HG03108 (cell line): ENCODE measurements around the gene MYD88.

Source experiments
- ATAC-seq: cut with Tn5 transposase; IDR thresholded peaks from one replicate; pipeline ENCODE4 v1.9.1; 2021; ENCODE audit warnings: moderate library complexity; ENCODE audit not compliant: unreplicated experiment

MYD88 gene

GRCh38 chr3:38111696-38112377 lies 26.6 kb upstream of the MYD88 start:
- no peak for ATAC-seq

GRCh38 chr3:38112378-38112761 lies 26.1 kb upstream of the MYD88 start:
- ATAC-seq: no peak

- ATAC-seq: no peak
Observed at GRCh38 chr3:38114052-38114874, 24.2 kb upstream of the MYD88 start.

- no peak for ATAC-seq
Observed at GRCh38 chr3:38114875-38115644, 23.4 kb upstream of the MYD88 start.

GRCh38 chr3:38115645-38116427 lies 22.6 kb upstream of the MYD88 start:
- ATAC-seq: no peak

GRCh38 chr3:38116471-38117162 lies 21.8 kb upstream of the MYD88 start:
- ATAC-seq: no peak

GRCh38 chr3:38117163-38117716 lies 21.2 kb upstream of the MYD88 start:
- no peak for ATAC-seq

- ATAC-seq: peak; percentile 71
Observed at GRCh38 chr3:38117748-38118420, 20.6 kb upstream of the MYD88 start.

- no peak for ATAC-seq
Observed at GRCh38 chr3:38118421-38119247, 19.8 kb upstream of the MYD88 start.

GRCh38 chr3:38119248-38119544 lies 19.3 kb upstream of the MYD88 start:
- ATAC-seq: no peak

GRCh38 chr3:38119821-38120692 lies 18.4 kb upstream of the MYD88 start:
- ATAC-seq: no peak

- ATAC-seq: no peak
Observed at GRCh38 chr3:38120693-38121450, 17.6 kb upstream of the MYD88 start.

- ATAC-seq: no peak
Observed at GRCh38 chr3:38121451-38121831, 17.0 kb upstream of the MYD88 start.

GRCh38 chr3:38121832-38122461 lies 16.5 kb upstream of the MYD88 start:
- no peak for ATAC-seq

GRCh38 chr3:38122712-38123290 lies 15.7 kb upstream of the MYD88 start:
- ATAC-seq: no peak
